GM12872 (cell line): Measurements from ENCODE around the gene OAS3.

Source experiments
- TF ChIP-seq, protein P1 (sequence below): IDR thresholded peaks from 3 replicates; pipeline ENCODE4 v1.5.1; 2011; ENCODE audit warnings: low read depth, mild to moderate bottlenecking, low read length, moderate library complexity; ENCODE audit not compliant: insufficient read depth

Gene OAS3

DNA sequence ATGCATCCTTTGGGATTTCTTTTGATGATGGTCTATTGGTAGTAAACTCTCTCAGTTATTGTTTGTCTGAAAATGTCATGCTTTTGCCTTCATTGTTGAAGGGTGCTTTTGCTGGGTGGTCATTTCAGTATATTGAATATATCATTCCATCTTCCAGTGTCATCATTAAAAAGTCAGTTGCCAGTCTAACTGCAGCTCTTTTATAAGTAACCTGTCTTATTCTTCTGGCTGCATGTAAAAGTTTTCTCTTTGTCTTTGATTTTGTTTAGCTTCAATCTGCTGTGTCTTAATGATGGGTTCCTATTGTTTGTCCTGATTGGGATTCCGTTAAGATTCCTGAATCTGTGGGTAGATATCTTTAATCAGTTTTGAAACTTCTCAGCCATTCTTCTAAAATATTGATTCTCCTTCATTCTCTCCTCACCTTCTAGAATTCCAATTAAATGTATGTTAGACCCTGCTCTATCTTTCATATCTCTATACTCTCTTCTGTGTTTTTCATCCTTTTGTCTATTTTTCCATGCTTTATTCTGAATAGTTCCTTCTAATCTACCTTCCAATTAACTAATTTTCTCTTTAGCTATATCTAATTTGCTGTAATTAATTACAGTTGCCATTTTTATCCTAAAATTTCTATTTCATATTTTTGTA is 25.1 kb upstream of the OAS3 start:
- TF ChIP-seq, protein P1, sequence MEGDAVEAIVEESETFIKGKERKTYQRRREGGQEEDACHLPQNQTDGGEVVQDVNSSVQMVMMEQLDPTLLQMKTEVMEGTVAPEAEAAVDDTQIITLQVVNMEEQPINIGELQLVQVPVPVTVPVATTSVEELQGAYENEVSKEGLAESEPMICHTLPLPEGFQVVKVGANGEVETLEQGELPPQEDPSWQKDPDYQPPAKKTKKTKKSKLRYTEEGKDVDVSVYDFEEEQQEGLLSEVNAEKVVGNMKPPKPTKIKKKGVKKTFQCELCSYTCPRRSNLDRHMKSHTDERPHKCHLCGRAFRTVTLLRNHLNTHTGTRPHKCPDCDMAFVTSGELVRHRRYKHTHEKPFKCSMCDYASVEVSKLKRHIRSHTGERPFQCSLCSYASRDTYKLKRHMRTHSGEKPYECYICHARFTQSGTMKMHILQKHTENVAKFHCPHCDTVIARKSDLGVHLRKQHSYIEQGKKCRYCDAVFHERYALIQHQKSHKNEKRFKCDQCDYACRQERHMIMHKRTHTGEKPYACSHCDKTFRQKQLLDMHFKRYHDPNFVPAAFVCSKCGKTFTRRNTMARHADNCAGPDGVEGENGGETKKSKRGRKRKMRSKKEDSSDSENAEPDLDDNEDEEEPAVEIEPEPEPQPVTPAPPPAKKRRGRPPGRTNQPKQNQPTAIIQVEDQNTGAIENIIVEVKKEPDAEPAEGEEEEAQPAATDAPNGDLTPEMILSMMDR = no peak

DNA sequence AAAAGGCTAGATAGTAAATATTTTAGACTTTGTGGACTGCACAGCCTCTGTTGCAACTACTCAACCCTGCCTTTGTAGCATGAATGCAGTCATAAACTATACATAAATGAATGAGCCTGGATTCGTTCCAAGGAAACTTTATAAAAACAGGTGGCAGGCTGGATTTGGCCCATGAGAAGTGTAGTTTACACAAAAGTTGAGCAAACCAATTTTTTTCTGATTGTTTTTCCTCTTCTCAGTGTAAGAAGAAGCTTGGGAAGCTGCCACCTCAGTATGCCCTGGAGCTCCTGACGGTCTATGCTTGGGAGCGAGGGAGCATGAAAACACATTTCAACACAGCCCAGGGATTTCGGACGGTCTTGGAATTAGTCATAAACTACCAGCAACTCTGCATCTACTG is 22.0 kb upstream of the OAS3 start:
- TF ChIP-seq, protein P1 = no peak

DNA sequence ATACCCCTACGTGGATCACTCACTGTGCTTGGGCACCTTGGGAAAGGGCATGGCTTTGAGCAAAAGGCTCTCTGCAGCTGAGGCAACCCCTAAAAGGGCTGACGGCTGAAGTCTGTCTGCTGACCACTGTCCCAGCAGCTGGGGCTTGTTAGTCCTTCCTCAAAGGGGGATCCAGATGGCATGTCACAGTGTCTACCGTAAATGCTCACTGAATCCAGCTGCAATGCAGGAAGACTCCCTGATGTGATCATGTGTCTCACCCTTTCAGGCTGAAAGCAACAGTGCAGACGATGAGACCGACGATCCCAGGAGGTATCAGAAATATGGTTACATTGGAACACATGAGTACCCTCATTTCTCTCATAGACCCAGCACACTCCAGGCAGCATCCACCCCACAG is 19.2 kb upstream of the OAS3 start:
- TF ChIP-seq, protein P1 = no peak

DNA sequence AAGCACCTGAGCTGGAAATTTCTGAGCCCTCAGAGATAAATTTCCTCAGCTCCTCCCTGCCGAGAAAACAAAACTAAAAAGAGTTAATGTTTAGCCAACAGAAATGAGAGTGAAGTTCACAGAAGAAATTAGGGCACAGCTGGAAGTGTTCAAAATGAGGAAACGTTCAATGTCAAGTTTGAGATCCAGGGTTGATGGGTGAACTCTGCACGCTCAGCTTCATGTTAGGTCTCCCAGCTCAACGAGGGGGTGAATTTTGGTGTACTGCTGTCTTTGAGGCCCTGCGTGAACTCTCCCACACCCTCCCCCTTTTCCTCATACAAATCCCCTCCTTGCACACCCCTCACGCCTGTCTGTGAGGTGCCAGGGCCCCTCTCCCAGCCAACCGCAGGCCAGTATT is 13.3 kb upstream of the OAS3 start:
- TF ChIP-seq, protein P1 = no peak

GRCh38 chr12:112927475-112927874 is 10.8 kb upstream of the OAS3 start:
- TF ChIP-seq, protein P1 = no peak

GRCh38 chr12:112927925-112928324 is 10.3 kb upstream of the OAS3 start:
- TF ChIP-seq, protein P1 = no peak

DNA sequence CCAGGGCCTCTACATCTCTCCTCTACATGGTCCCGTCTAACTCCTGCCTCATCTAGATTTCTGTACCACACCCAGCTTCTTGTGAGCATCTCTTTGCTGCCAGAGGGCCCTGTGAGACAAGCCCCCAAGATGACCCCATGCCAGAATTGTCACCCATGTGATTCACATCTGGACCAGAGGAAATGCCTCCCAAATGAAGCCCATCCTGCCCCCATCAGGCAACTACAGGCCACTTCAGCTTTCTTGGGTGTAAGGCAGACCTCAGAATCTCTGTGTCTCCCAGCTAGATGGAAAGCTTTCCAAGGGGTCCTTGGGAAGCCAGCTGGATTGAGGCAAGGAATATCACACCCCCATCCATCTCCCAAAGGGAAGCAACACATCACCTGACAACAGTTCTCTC is 9.3 kb upstream of the OAS3 start:
- TF ChIP-seq, protein P1 = no peak
